Measurements from ENCODE around the gene KRT80.

Gene KRT80

DNA sequence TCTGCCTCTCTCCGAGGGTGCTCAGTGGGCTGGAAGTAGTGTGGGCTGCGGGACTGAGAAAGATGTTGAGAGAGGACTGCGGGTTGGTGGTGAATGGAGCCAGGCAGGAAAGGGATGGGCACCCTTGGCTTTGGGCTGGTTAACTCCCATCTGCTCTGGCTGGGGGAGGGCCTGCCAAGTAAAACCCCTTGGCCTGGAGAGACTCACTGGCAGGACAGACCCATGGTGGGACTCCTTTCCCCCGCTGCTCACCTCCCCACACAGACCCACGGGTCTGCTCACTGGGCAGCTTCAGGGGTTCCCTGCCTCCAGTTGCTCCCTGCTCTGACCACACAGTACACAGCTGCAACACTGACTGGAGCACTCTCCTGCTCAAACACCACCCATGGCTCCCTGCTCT lies 54.1 kb downstream of the KRT80 start:
- no peak for DNase-seq (ENCODE audit: low spot score)

DNA sequence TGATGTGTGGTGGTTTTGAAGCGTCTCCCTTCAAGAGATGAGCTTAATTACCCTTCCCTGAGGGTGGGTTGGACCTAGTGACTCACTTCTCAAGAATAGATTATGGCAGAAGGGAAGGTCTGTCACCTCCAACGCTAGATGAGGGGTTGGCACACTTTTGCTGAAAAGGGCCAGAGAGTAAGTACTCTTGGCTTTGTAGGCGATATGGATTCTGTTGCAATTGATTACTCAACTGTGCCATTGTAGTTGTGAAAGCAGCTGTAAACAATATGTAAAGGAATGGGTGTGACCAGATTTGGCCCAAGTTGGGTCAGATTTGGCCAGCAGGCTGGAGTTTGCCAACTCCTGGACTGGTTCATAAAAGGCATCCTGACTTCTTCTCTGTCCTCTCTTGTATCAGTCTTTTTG lies 59.1 kb downstream of the KRT80 start:
- peak; percentile 18 for DNase-seq (ENCODE audit: low spot score)

DNA sequence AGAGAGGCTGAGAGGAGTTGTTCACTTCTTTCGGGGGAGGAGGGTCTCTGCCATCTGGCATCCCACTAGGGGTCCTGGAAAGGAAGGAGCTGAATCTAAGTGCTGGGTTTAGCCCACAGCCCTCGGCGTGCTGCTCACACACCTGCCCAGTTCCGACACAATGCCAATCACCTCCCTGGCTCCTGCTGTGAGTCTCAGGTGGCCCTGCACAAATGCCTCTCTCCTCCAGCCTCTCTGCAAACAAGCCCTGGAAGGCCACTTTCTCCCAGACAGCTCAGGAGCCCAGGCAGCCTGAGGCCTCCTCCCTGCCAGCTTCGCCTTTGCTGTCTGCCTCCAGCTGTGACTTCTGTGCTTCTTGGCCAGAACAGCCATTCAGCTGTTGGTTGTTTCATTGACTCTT lies 61.1 kb downstream of the KRT80 start:
- peak; percentile 19 for DNase-seq (ENCODE audit: low spot score)

DNA sequence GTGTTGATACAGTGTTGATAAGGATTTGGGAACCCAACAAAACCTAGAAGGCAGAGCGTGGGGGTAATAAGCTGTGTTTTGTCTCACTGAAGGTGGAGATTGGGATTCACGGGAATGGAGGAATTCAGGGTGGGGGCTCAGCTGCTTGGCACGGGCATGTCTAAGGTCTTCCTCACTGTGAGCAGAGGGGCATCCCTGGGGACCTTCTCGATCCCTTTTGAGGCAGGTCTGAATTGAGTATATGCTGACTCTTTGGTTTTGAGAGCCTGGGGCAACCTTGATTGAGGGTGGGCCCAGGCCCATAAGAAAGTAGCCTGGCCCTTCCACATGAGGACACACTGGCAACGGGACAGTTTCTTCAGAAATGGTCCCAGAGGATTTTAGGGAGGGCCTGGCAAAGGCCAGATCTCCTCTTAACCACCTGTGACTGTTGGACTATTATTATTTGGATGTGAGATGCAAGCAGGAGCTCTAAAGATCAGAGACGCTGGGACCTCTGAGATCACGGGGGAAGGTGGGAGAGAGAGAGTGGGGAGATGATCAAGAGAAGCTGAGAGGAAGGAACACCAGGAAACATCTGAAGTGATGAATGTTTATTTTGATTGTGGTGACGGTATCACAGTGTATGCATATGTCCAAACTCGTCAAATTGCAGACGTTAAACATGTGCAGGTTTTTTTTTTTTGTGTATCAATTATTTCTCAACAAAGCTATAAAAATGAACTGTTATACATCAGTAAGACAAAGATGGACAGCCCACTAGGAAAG lies 63.9 kb downstream of the KRT80 start:
- DNase-seq (ENCODE audit: low spot score): peak; percentile 4

DNA sequence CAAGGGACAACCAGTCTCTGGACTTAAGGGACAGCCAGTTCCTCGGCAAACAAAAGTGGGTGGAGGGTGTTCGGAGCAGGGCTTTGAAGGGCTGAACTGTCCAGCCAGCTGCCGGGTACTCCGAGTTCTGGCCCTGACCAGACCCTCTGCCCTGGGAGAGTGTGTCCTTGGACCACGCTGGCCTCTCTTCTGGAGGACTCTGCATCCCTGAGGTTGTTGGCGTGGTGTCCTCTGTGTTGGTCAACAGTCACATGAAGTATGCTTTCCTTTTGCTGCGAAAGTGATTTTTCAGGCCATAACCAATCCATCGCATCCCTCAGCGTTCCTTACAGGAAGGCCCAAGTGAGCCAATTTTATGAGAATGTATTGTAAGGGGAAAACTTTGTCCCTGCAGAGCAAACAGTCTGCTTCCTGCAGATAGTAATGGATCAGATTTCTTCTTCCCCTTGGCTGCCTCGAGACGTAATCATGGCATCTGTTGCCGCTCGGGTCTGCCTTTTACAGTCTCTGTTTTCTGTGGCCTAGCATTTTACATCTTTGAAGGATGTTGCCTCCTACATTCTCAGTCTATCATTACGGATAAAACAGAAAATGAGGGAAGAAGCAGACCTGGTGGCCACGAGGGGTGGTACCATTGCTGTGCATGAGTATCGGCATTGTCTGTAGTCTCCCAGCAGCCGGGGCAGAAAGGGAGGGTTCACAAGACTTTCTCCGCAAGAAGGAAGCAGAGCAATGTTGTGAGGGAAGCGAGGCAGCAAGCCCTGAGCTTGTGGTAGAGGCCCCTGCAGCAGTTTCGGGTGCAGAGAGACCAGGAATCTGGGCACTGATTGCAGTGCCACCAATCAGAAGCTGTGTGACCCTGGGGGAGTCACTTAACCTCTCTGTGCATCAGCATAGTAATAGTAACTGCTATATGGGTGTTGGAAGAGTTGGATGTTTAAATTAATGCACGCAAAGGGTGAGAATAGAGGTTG lies 64.9 kb downstream of the KRT80 start:
- DNase-seq (ENCODE audit: low spot score): peak; percentile 3

DNA sequence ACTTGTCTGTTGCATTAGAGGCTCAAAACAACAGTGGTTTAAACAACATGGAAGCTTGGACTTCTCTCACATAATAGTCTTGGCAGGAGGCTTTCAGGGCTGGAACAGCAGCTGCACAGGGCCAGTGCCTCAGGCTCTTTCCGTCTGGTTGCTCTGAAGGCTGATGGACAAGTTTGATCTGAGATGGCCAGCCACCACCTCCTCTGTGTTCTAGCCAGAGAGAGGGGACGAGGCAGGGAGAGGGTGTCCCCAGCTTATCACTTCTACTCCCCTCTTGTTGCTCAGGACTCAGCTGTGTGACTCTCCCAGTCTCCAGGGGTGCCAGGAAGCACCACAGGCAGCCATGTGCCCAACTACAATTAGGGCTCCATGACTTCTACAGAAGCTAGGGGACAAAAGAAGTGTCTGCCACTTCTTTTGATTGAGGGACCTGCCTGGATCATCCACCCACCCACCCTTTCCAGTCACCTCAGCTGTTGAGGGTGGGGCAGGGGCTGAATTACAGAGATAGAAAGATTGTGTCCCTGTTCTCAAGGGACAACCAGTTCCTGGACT lies 65.7 kb downstream of the KRT80 start:
- DNase-seq (ENCODE audit: low spot score): no peak

DNA sequence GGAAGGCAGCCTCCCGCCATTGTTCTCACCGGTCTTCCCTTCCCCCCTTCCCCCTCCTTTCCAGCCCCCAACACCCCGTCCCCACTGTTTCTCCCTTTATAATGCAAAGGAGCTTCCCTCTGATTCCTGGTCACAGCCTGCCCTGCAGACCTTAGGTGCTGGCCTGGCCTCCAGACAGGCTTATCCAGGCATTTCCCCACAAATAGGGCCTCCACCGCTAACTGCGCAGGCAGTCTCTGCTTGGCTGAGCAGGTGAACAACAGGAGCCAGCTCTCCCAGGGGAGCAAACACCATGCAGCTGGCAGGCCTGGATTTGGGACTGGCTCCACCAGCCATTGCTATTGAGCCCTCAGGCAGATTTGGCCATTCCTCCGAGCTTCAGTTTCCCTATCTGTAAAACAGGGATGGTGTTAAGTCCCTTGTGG lies 66.3 kb downstream of the KRT80 start:
- DNase-seq (ENCODE audit: low spot score): peak; percentile 8

DNA sequence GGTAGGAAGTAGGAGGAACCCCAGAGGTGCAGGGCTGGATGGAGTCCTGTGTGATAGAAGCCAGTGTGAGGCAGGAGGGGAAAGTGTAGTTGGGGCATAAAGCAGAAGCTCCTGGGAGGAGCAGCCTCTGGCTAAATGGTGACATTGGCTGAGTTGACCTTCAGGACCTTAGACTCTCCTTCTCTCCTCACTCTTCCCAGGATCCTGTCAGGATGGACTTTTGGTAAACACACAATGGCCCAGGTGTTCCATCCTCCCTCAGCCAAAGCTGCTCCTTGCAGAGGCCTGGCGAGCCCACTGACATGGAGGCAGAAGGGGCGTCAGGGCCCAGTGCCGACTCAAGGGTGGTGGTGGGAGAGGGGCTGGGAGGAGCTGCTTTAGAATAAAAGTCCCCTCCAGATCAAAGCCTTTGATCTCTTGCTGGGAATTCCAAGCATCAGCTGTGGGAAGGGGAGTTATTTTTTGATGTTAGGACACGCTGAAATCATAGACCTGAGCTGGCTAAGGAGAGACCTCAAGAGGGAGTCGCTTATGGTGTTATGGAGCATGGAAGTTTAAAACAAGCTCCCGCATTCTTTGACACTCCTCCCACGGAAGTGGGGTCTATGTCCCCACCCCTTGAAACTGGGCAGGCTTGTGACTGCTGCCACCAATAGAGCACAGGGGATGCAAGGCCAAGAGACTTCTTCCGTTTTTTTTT lies 68.2 kb downstream of the KRT80 start:
- no peak for DNase-seq (ENCODE audit: low spot score)

DNA sequence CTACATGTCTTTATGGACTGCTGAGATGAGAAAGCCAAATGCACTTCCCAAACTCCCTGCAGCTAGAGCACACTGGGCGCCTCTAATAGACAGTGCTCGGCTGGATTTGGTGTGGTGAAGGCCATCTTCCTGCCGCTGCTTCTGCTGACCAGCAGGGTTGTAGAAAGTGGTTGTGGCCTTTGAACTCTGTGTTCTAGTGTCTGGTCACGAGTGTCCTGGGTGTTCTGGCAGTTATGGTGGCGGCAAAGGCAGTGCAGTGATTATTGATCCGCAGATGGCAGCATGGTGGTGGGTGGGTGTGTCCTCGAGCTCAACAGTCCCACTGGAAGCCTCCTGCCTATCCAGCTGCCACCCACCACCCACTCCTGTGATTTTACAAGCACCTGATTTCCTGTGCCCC lies 68.9 kb downstream of the KRT80 start:
- peak; percentile 5 for DNase-seq (ENCODE audit: low spot score)

DNA sequence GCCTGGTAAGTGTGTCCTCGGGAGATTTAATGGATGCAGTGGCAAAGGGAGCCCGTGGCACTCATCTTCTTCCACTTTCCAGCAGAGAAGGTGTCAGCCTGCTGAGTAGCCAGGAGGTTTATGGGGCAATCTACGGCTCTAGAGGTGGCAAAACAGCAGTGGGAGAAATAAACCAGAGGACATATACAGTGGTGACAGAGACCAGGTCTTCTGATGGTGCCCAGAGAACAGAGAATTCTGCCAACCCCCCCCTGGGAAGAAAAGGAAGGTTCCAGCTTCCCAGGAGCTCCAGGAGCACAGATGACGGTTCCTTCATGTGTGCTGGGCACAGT lies 69.3 kb downstream of the KRT80 start:
- DNase-seq (ENCODE audit: low spot score): peak; percentile 4

DNA sequence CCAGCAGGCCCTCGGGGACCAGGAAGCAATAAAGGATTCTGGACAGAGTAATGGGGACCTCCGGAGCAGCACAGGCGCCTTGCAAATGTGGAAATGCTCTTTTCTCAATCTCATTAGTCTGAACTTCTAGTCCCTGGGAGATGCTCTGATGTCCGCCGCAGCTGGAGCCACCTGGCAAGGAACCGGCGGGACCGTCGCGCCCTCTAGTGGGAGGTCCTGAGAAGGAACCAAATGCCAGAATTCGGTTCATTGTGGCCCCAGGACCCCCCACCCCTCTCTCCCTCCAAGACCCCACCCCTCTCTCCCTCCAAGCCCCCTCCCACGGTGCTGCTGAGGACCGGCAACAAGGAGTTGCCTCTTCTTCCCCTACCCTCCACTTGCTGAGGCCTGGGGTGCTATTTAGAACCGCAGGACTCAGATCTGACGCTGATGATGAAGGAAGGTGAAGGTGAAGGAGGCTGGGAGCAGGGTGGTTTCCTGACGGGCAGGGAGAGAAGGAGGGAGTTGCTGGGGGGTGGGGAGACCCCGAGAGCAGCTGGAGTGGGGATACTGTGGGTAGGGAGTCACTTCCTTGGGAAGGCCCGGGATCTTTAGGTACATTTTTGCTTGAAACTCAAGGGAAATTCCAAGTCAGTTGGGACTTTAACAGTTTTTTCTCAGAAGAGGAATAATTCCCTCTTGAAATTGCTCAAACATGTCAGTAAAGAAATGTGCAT lies 69.8 kb downstream of the KRT80 start:
- DNase-seq (ENCODE audit: low spot score): peak; percentile 84

DNA sequence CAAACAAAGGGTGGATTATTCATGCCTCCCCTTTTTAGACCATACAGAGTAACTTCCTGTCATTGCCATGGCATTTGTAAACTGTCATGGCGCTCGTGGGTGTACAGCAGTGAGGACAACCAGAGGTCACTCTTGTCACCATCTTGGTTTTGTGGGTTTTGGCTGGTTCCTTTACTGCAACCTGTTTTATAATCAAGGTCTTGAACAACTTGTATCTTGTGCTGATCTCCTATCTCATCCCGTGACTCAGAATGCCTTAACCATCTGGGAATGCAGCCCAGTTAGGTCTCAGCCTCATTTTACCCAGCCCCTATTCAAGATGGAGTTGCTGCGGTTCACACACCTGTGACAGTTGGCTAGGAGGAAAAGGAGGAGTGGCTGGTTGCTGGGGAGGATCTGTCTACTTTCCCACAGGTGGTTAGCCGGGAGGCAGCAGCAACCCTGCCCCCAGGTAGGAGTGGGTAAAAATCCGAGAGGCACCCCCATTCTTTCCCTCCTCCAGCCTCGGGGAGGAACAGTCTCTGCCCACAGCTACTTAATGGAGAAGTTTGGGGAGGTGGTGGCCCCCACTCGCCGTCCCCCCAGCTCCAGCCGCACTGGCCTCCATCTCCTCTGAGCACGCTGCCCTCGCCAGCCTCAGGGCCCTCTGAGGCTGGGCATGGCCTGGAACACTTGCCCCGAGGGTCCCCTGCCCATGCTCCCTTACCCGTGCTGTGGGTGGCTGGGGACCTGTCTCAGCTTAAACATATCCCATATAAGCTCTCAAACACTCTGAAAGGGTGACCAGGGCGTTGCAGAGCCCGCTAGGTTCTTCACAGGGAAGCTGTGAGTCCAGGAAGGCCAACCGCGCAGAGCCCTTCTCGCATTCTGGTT lies 70.6 kb downstream of the KRT80 start:
- DNase-seq (ENCODE audit: low spot score): no peak

DNA sequence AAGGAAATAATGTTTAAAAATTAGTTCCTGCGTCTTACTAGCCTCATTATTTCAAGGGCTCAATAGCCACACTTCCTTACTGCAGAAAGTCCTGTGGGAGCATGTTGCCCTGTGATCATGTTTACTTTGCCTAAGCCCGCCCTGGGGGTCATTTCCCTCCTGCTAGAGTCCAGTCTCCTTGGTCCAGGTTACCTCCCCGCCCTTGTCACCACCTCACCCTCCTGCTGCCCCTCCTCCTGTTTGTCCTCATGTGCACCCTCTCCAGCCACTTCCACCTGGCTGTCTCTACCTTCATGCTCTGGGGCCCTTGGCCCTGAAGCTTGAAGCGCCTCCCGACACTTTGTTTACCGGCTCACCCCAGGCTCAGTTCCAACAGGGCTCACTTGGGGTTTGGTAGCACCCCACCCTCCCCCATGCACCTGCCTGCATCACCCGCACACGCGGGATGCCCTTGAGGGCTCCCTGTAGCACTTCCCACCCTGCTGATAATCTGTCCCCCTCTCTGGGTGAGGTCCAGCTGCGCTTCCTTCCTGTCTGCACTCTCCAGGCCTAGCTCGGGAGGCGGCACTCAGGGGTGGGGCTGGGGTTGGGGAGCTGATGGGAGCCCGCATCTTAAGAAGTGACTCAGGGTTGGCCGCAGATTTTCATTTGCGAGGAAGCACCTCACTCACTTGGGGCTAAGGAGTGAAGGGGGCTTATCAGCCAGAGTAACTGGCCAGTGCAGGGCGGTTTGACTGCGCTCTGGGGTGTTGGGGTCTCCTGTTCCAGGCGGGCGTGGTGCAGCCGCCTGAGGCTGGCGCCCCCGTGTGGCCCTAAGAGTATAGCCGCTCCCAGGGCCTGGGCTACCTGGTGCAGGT lies 72.2 kb downstream of the KRT80 start:
- DNase-seq (ENCODE audit: low spot score): peak; percentile 49

All from AG20443 (cell line).